NCI-H446 (cell line): ENCODE measurements around the gene TFPI.
"Not testable (repeated sequence)": the region's sequence is repeated elsewhere in the genome, so short reads cannot be mapped to it uniquely, and the experiment has no call there.

ENCODE experiments used
- DNase-seq, 2 experiments: peaks; one replicate each; lab custom pipeline; 2025; lab: John Stamatoyannopoulos, UW

The TFPI gene

GRCh38 chr2:187554011-187554703 lies at the start of gene TFPI:
TFPI (minus strand) TSS chr2:187554435; CDS start chr2:187503768, 50,667 bp downstream.
- no peak for DNase-seq

- no peak for DNase-seq
Measured at GRCh38 chr2:187594801-187595200, 40.6 kb upstream of the TFPI start.

GRCh38 chr2:187593697-187594096 lies 39.5 kb upstream of the TFPI start:
- no peak for DNase-seq

- no peak for DNase-seq
Measured at GRCh38 chr2:187593098-187593497, 38.9 kb upstream of the TFPI start.

- DNase-seq: no peak
Measured at GRCh38 chr2:187590175-187590574, 35.9 kb upstream of the TFPI start.

- DNase-seq: no peak
Measured at GRCh38 chr2:187586011-187586641, 31.9 kb upstream of the TFPI start.

GRCh38 chr2:187581125-187581896 lies 27.1 kb upstream of the TFPI start:
- DNase-seq: peak; percentile 24 to 73

DNA sequence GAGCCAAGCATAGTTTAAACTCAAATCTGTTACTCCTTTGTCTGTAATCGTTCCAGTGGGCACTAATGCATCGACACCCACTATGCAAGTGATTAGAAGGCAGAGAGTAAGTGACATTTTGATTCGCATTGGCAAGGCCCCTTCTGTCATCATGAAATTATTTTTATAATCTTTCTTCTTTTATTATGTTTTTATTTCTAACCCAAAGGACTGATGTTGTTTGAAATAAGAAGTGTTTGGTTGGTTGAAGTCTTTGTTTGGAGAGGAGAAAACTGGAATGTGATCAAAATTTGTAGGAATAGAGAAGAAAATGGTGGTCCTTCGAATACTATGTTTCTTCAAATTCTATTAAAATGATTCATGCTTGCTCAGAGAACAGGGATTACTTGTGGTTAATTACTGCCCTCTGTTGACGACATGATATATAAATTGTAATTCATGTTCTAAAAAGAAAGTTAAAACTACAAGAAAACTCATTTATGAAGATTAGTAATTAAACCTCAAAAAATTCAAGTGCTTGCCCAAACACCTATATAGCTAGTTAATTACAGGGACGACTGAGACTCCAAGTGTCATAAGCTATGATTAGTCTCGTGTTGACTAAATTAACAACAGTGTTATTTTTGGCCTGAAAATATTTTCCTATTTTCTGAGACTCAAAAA lies 26.4 kb upstream of the TFPI start:
- DNase-seq: peak; percentile 66 to 80

DNA sequence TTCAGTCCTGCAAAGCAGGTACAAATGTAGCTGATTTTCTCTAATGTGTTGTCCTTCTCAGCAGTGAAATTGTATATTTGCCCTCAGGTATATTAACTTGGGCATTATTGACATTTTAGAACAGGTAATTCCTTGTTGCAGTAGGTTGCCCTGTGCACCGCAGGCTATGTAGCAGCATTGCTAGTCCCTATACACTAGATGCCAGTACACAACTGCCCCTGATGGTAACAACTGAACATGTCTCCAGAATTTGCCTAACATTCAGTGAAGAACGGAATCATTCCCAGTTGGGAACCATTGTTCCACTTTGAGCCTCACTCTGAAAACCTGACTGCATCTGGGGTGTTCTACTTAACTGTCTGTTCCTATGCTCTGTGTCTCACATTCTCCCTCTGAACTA lies 23.1 kb upstream of the TFPI start:
- DNase-seq: no peak

DNA sequence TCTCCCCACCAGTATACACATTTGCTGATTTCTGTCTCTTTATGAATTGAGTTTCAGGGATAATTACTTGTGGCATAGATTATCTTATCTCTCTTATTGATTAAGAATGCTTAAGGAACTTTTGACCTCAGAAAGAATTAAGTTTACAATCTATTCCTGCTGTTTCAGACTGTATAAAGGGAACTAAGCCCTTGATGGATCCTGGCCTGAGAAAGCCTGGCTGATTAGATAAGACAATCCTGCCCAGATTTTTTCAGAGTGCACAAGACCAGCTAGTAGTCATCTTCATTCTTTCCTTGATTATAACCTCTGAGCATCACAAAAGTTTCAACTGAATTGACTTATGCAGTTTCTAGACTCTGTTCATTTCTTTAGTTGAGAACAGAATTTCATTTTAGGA lies 22.7 kb upstream of the TFPI start:
- DNase-seq: no peak

- DNase-seq: no peak
Measured at GRCh38 chr2:187575751-187576067, 21.5 kb upstream of the TFPI start.

DNA sequence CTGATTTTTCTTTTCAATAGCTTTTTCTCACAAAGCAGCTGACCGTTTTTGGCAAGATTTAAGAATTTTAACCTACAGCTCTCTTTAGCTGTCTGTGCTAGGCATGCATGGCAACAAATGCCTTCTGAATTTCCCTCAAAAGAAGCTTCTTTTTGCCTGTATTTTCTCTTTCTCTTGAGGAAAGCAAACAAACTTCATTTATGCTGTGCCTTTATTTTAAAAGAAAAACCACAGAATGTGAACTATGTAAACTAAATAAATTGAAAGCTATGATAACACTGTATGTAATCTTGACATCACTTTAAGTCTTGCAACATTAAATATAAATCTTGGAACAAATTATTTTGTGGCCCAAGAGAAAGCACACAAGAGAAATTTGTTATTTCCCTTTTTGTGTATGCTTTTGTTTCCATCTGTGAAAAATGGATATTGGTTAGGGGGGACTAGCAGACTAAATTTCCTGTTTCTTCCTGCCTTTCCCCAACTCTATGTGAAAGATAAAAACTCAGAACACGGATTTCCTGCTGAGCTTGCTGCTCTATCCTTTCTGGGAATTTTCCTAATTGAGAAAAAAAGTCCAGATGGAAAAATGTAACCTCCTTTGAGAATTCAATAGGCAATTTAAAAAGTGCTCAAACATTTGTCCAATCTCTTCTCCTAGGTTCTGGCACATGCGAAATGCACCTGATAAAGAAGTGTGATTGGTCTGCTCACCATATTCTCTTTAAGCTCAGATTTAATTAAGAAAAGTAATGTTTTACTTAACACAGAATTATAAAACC lies 20.9 kb upstream of the TFPI start:
- no peak for DNase-seq

DNA sequence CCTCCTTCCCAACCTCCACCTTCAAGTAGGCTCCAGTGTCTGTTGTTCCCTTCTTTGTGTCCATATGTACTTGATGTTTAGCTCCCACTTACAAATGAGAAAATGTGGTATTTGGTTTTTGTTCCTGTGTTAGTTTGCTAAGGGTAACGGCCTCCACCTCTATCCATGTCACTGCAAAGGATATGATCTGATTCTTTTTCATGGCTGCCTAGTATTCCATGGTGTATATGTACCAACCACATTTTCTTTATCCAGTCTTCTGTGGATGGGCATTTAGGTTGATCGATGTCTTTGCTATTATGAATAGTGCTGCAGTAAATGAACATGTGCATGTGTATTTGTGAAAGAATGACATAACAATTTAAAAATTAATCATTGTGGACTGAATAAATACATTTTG lies 19.5 kb upstream of the TFPI start:
- no peak for DNase-seq

GRCh38 chr2:187571996-187572395 lies 17.8 kb upstream of the TFPI start:
- DNase-seq: not testable (repeated sequence)

GRCh38 chr2:187569571-187569970 lies 15.3 kb upstream of the TFPI start:
- DNase-seq: no peak

DNA sequence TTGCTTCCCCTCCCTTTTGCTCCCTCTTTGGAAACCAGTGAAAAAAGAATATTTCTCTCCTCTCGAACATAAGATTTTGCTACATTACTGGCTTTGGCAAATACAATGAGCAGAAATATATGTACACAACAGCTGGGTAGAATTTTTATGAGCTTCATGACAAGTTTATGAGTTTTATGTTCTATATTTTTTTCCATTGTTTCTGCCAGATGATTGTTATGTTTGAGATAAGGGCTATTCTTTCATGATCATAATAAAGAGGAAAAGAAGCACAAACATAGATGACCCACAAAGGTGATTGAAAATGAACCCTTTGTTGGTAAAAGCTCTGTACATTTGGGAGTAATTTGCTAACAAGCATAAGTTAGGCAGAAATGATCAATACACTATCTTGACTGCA lies 14.8 kb upstream of the TFPI start:
- DNase-seq: no peak

GRCh38 chr2:187567126-187567525 lies 12.9 kb upstream of the TFPI start:
- DNase-seq: no peak

GRCh38 chr2:187566712-187567111 lies 12.5 kb upstream of the TFPI start:
- no peak for DNase-seq

- DNase-seq: no peak
Measured at GRCh38 chr2:187566266-187566665, 12.0 kb upstream of the TFPI start.

- not testable (repeated sequence) for DNase-seq
Measured at GRCh38 chr2:187565618-187566017, 11.4 kb upstream of the TFPI start.

- DNase-seq: not testable (repeated sequence)
Measured at GRCh38 chr2:187556493-187556892, 2.3 kb upstream of the TFPI start.

DNA sequence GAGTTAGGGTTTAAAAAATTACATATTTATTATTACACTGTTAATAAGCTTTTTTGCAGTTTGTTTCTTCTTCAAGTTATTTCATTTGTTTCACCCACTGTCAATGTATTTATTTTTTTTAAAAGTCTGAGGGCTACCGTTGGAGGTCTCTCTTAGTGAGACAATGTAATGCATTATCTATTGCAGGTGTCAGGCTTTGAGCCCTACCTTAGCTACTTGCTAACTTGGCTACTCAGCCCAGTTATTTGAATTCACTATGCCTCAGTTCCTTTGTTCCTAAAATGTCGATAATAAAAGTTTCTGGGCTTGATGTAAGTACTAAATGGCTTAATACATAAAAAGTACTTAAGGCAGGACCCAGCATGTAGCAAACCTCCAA lies 458 bp upstream of the TFPI start:
- DNase-seq: no peak
